Measurements from ENCODE around the gene PPP2R2C. TPM values are rescaled to one million over a fixed set of nuclear protein-coding genes. Genes with fewer than 3 reads are reported as not detected.

PPP2R2C gene
- total RNA-seq, 1 donor: under 0.01 TPM

DNA sequence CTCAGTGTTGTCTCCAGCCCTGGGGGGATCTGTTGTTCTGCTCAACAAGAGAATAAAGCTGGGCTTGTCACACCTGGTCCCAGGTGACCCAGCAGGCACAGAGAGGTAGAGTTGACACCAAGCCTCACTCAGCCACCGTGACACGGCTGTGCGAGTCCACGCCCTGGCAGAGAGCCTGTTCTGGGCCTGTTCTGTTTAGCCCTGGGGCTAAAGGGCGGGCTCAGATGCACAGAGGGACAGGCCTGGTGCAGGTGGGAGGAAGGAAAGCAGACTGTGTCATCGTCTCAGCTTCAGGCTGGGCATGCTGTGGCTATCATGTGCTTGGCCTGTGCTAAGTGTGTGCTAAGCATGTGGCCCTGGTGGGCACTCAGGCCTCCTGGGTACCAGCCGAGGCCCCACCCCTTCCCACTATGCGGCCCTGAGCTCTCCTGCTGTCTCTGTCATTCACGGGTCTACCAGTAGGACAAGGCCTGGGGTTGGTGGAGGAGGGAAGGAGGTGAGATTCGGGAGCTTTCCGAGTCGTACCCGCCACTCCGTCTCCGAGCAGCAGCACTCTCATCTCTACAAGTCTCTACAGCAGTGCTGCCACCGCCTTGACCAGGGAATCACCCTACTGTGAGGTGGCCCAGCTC is 191.9 kb downstream of the PPP2R2C start:
- H3K36me3 ChIP-seq (ENCODE audit: insufficient read depth, low read length): no peaks in the 10 kb centered on the region
- H3K27me3 ChIP-seq (ENCODE audit: insufficient read depth, low read length): no peaks in the 10 kb centered on the region
- H3K79me2 ChIP-seq (ENCODE audit: insufficient read depth, low read length): peaks cover 12% of the 10 kb centered on the region
- no peak overlapping the region for H3K4me3 ChIP-seq (ENCODE audit: insufficient read depth, low read length)
- no peak for DNase-seq (ENCODE audit: insufficient read length, low spot score, missing footprints)
- no peak overlapping the region for H3K27ac ChIP-seq (ENCODE audit: low read depth, low read length)
- peaks cover 19% of the 10 kb centered on the region for H3K4me1 ChIP-seq (ENCODE audit: insufficient read depth, low read length)
- TF ChIP-seq, protein P1, sequence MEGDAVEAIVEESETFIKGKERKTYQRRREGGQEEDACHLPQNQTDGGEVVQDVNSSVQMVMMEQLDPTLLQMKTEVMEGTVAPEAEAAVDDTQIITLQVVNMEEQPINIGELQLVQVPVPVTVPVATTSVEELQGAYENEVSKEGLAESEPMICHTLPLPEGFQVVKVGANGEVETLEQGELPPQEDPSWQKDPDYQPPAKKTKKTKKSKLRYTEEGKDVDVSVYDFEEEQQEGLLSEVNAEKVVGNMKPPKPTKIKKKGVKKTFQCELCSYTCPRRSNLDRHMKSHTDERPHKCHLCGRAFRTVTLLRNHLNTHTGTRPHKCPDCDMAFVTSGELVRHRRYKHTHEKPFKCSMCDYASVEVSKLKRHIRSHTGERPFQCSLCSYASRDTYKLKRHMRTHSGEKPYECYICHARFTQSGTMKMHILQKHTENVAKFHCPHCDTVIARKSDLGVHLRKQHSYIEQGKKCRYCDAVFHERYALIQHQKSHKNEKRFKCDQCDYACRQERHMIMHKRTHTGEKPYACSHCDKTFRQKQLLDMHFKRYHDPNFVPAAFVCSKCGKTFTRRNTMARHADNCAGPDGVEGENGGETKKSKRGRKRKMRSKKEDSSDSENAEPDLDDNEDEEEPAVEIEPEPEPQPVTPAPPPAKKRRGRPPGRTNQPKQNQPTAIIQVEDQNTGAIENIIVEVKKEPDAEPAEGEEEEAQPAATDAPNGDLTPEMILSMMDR (IDR thresholded peaks at IDR 0.05; ENCODE audit: extremely low read depth, low read depth, low read length): no peak
- no peak overlapping the region for H2AFZ ChIP-seq (ENCODE audit: low read length)
- peaks cover 76% of the 10 kb centered on the region for H4K20me1 ChIP-seq (ENCODE audit: insufficient read depth, low read length)
- H3K9me3 ChIP-seq (ENCODE audit: low read depth, low read length): no peaks in the 10 kb centered on the region
- no peak overlapping the region for H3K4me2 ChIP-seq (ENCODE audit: insufficient read depth, low read length)

DNA sequence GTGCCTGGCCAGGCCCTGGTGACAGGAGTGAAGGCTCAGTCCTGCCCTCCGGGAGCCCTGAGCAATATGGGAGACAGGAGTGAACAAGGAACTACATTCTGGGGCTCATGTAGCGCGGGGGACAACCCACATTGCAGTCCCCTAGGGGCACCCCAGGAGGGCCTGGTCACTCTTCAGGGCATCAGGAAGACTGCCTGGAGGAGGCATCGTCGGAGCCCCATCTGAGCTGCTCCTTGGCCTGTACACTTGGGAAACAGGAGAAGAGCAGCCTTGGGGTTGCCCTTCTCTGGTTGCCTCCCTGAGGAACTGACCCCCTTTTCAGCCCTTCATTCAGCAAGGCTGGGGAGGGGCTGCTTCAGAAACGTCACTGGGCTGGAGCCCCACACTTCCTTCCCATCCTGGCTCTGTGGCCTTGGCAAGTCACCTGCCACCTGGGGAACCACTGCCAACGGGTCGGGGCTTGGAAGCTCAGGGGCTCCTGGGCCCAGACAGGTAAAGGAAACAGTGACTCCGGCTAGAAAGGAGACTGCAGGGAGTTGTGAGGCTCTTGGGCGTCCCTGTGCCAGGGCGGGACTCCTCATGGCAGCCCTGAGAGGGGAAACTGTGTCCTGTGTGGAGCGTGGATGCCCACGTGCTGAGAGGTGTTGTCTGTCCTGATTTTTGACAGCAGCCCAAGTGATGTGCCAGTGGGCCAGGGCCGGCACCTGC is 192.7 kb downstream of the PPP2R2C start:
- peaks cover 19% of the 10 kb centered on the region for H3K4me1 ChIP-seq (ENCODE audit: insufficient read depth, low read length)
- H2AFZ ChIP-seq (ENCODE audit: low read length): no peak overlapping the region
- no peaks in the 10 kb centered on the region for H3K9me3 ChIP-seq (ENCODE audit: low read depth, low read length)
- peaks cover 81% of the 10 kb centered on the region for H4K20me1 ChIP-seq (ENCODE audit: insufficient read depth, low read length)
- no peak overlapping the region for H3K4me2 ChIP-seq (ENCODE audit: insufficient read depth, low read length)
- no peaks in the 10 kb centered on the region for H3K27me3 ChIP-seq (ENCODE audit: insufficient read depth, low read length)
- peaks cover 18% of the 10 kb centered on the region for H3K79me2 ChIP-seq (ENCODE audit: insufficient read depth, low read length)
- TF ChIP-seq, protein P1 (IDR thresholded peaks at IDR 0.05; ENCODE audit: extremely low read depth, low read depth, low read length): no peak
- H3K4me3 ChIP-seq (ENCODE audit: insufficient read depth, low read length): no peak overlapping the region
- H3K27ac ChIP-seq (ENCODE audit: low read depth, low read length): no peak overlapping the region
- no peaks in the 10 kb centered on the region for H3K36me3 ChIP-seq (ENCODE audit: insufficient read depth, low read length)
- DNase-seq (ENCODE audit: insufficient read length, low spot score, missing footprints): no peak

GRCh38 chr4:6278801-6279197 is 193.6 kb downstream of the PPP2R2C start:
- Histone ChIP-seq H3K36me3 (ENCODE audit: insufficient read depth, low read length) (no peaks in the 10 kb centered on the region), H3K9me3 (ENCODE audit: low read depth, low read length) (no peaks in the 10 kb centered on the region), H3K27ac (ENCODE audit: low read depth, low read length) (no peak overlapping the region), H3K4me2 (ENCODE audit: insufficient read depth, low read length) (no peak overlapping the region), H3K27me3 (ENCODE audit: insufficient read depth, low read length) (no peaks in the 10 kb centered on the region), H3K4me3 (ENCODE audit: insufficient read depth, low read length) (no peak overlapping the region), H3K4me1 (ENCODE audit: insufficient read depth, low read length) (peaks cover 20% of the 10 kb centered on the region), H3K79me2 (ENCODE audit: insufficient read depth, low read length) (peaks cover 23% of the 10 kb centered on the region), H2AFZ (ENCODE audit: low read length) (no peak overlapping the region), H4K20me1 (ENCODE audit: insufficient read depth, low read length) (peaks cover 87% of the 10 kb centered on the region)
- DNase-seq (ENCODE audit: insufficient read length, low spot score, missing footprints): peak; percentile 95
- TF ChIP-seq, protein P1 (IDR thresholded peaks at IDR 0.05; ENCODE audit: extremely low read depth, low read depth, low read length): no peak

Measured in osteoblast (primary cell).